Cardiac septum (tissue), 1 donor: ENCODE measurements around the gene SPACA5B. TPM values are rescaled to one million over a fixed set of nuclear protein-coding genes. Genes with fewer than 3 reads are reported as not detected.
"Not testable (repeated sequence)": the region's sequence is repeated elsewhere in the genome, so short reads cannot be mapped to it uniquely, and the experiment has no call there.

Experiments used
- DNase-seq: peaks from one replicate; pipeline ENCODE4 v3.0.0-alpha.2; 2020; ENCODE audit warnings: low spot score
- intact Hi-C: fragments of 100-400 bp; cut with DNase I; formaldehyde crosslinking; loops from one replicate; pipeline ENCODE4 v1.14.0; 2022
- long read RNA-seq: library from polyadenylated mRNA; unstranded; transcript quantifications from one replicate; pipeline ENCODE4 v2.0.0, GENCODE V29; 2021
- total RNA-seq: library from RNA; stranded (reverse); fragmentation: NEBNext Ultra II Directional; extraction: Animal tissue kit (Norgen Biotek cat#: 25700); gene quantifications from one replicate; pipeline ENCODE4 v1.2.1, GENCODE V29; 2021
- donor health status: DM: no; HTN: no; CAD: no.

Gene SPACA5B
- total RNA-seq = not detected
- long read RNA-seq = 0 reads

GRCh38 chrX:48130326-48130725 is at the start of gene SPACA5B:
SPACA5B (plus strand) TSS chrX:48130626; CDS start chrX:48130688, 62 bp downstream.
- DNase-seq, intact Hi-C loops: not testable (repeated sequence)

- DNase-seq = no peak
Observed at GRCh38 chrX:48083212-48083611, 47.2 kb upstream of the SPACA5B start.

GRCh38 chrX:48083706-48084105 is 46.7 kb upstream of the SPACA5B start:
- DNase-seq = no peak
- intact Hi-C loops = loop anchor here (10.0 kb wide), 1 partner anchor 391 kb away; the partner anchor contains the start of genes FTSJ1 and SLC38A5

More at GRCh38 chrX:48083212-48083611, 47.2 kb upstream of the SPACA5B start:
- intact Hi-C loops = loop anchor here (10.0 kb wide), 1 partner anchor 392 kb away; the partner anchor contains the start of genes FTSJ1 and SLC38A5

- no peak for DNase-seq
- intact Hi-C loops = loop anchor here (10.0 kb wide), 1 partner anchor 389 kb away; the partner anchor contains the start of genes FTSJ1 and SLC38A5
Observed at GRCh38 chrX:48086082-48086481, 44.3 kb upstream of the SPACA5B start.

GRCh38 chrX:48090123-48090522 is 40.3 kb upstream of the SPACA5B start:
- intact Hi-C loops = no loop called here
- DNase-seq = no peak

GRCh38 chrX:48092558-48092957 is 37.9 kb upstream of the SPACA5B start:
- intact Hi-C loops, DNase-seq: not testable (repeated sequence)

GRCh38 chrX:48101443-48101842 is 29.0 kb upstream of the SPACA5B start:
- intact Hi-C loops = no loop called here

GRCh38 chrX:48102874-48103374 is 27.5 kb upstream of the SPACA5B start:
- intact Hi-C loops = no loop called here
- DNase-seq = no peak

More at GRCh38 chrX:48101443-48101842, 29.0 kb upstream of the SPACA5B start:
- DNase-seq = no peak

GRCh38 chrX:48107717-48108116 is 22.7 kb upstream of the SPACA5B start:
- intact Hi-C loops = no loop called here
- DNase-seq = no peak

GRCh38 chrX:48125286-48125685 is 5.1 kb upstream of the SPACA5B start:
- intact Hi-C loops, DNase-seq: not testable (repeated sequence)

- intact Hi-C loops, DNase-seq: not testable (repeated sequence)
Observed at GRCh38 chrX:48132308-48132844, 1.9 kb downstream of the SPACA5B start.

GRCh38 chrX:48139076-48139475 is 8.7 kb downstream of the SPACA5B start:
- intact Hi-C loops, DNase-seq: not testable (repeated sequence)

GRCh38 chrX:48141810-48142508 is 11.5 kb downstream of the SPACA5B start:
- DNase-seq, intact Hi-C loops: not testable (repeated sequence)

GRCh38 chrX:48142697-48143096 is 12.3 kb downstream of the SPACA5B start:
- intact Hi-C loops, DNase-seq: not testable (repeated sequence)

- DNase-seq = no peak
- intact Hi-C loops = no loop called here
Observed at GRCh38 chrX:48153769-48154168, 23.3 kb downstream of the SPACA5B start.

GRCh38 chrX:48154796-48155195 is 24.4 kb downstream of the SPACA5B start:
- intact Hi-C loops = no loop called here
- no peak for DNase-seq

GRCh38 chrX:48156014-48156413 is 25.6 kb downstream of the SPACA5B start:
- no peak for DNase-seq
- intact Hi-C loops = no loop called here

GRCh38 chrX:48165241-48165640 is 34.8 kb downstream of the SPACA5B start:
- no peak for DNase-seq
- intact Hi-C loops = no loop called here

- DNase-seq, intact Hi-C loops: not testable (repeated sequence)
Observed at GRCh38 chrX:48166322-48166721, 35.9 kb downstream of the SPACA5B start.

GRCh38 chrX:48179691-48180090 is 49.3 kb downstream of the SPACA5B start:
- DNase-seq = no peak

GRCh38 chrX:48180811-48181210 is 50.4 kb downstream of the SPACA5B start:
- intact Hi-C loops = no loop called here
- DNase-seq = no peak

More at GRCh38 chrX:48179691-48180090, 49.3 kb downstream of the SPACA5B start:
- intact Hi-C loops = no loop called here
